ENCODE data around the gene NDUFAF8.

Gene NDUFAF8

GRCh38 chr17:81206657-81207056 lies 32.5 kb upstream of the NDUFAF8 start:
- no peak for ATAC-seq

GRCh38 chr17:81207610-81208581 lies 31.2 kb upstream of the NDUFAF8 start:
- no peak for ATAC-seq
- TF ChIP-seq ARNTL (CRISPR knock-in tag; IDR thresholded peaks at IDR 0.05; ENCODE audit: borderline replicate concordance, low read depth) (no peak), PPARA (CRISPR knock-in tag; IDR thresholded peaks at IDR 0.05; ENCODE audit: borderline replicate concordance) (no peak), ZNF8 (CRISPR knock-in tag; IDR thresholded peaks at IDR 0.05) (no peak), TSHZ2 (CRISPR knock-in tag; IDR thresholded peaks at IDR 0.05) (no peak), BACH2 (CRISPR knock-in tag; IDR thresholded peaks at IDR 0.05; ENCODE audit: borderline replicate concordance) (no peak), PATZ1 (CRISPR knock-in tag; IDR thresholded peaks at IDR 0.05; ENCODE audit: borderline replicate concordance) (no peak), SNAI2 (CRISPR knock-in tag; IDR thresholded peaks at IDR 0.05) (no peak), ISL1 (CRISPR knock-in tag; IDR thresholded peaks at IDR 0.05) (no peak), ZC3H10 (CRISPR knock-in tag; IDR thresholded peaks at IDR 0.05) (no peak), CSDC2 (CRISPR knock-in tag; IDR thresholded peaks at IDR 0.05) (no peak), ZFP3 (CRISPR knock-in tag; IDR thresholded peaks at IDR 0.05) (no peak), POU6F1 (CRISPR knock-in tag; IDR thresholded peaks at IDR 0.05; ENCODE audit: borderline replicate concordance, low read depth) (no peak), ZNF70 (CRISPR knock-in tag; IDR thresholded peaks at IDR 0.05) (no peak)

More at GRCh38 chr17:81206657-81207056, 32.5 kb upstream of the NDUFAF8 start:
- TF ChIP-seq RARB (CRISPR knock-in tag; IDR thresholded peaks at IDR 0.05) (no peak), ZC3H10 (CRISPR knock-in tag; IDR thresholded peaks at IDR 0.05) (no peak), BACH2 (CRISPR knock-in tag; IDR thresholded peaks at IDR 0.05; ENCODE audit: borderline replicate concordance) (no peak), TSHZ2 (CRISPR knock-in tag; IDR thresholded peaks at IDR 0.05) (no peak), ISL1 (CRISPR knock-in tag; IDR thresholded peaks at IDR 0.05) (no peak), ZNF70 (CRISPR knock-in tag; IDR thresholded peaks at IDR 0.05) (no peak), ZFP30 (CRISPR knock-in tag; IDR thresholded peaks at IDR 0.05) (no peak), CSDC2 (CRISPR knock-in tag; IDR thresholded peaks at IDR 0.05) (no peak), PATZ1 (CRISPR knock-in tag; IDR thresholded peaks at IDR 0.05; ENCODE audit: borderline replicate concordance) (no peak), ZNF565 (CRISPR knock-in tag; conservative IDR thresholded peaks at IDR 0.05; ENCODE audit: low read depth) (no peak), PPARA (CRISPR knock-in tag; IDR thresholded peaks at IDR 0.05; ENCODE audit: borderline replicate concordance) (no peak), SNAI2 (CRISPR knock-in tag; IDR thresholded peaks at IDR 0.05) (no peak)

All from SK-N-SH treated with all-trans-retinoic acid at 6 μM for 48 hours (cell line).